DOHH2 (cell line): ENCODE measurements around the gene SVOPL.

ENCODE experiments used
- H3F3A ChIP-seq: fragments of 200-600 bp; sonication (generic), shearing (Covaris generic); 2 replicates; pipeline ENCODE4 v1.6.0; 2016; ENCODE audit warnings: antibody characterized with exemption, mild to moderate bottlenecking; ENCODE audit not compliant: control insufficient read depth, insufficient read depth
- H3K27ac ChIP-seq: fragments of 200-600 bp; sonication (generic); 2 replicates; pipeline ENCODE4 v1.5.1; 2014; ENCODE audit warnings: low read depth, mild to moderate bottlenecking, low read length, moderate library complexity
- H3K27me3 ChIP-seq: fragments of 200-600 bp; sonication (generic); 2 replicates; pipeline ENCODE4 v1.6.1; 2014; ENCODE audit warnings: mild to moderate bottlenecking, low read length, mixed read lengths; ENCODE audit not compliant: control insufficient read depth
- H3K36me3 ChIP-seq: fragments of 200-600 bp; sonication (generic); 2 replicates; pipeline ENCODE4 v1.6.1; 2014; ENCODE audit warnings: mild to moderate bottlenecking, low read length, moderate library complexity, mixed read lengths; ENCODE audit not compliant: control insufficient read depth
- H3K4me1 ChIP-seq: fragments of 200-600 bp; sonication (generic); 2 replicates; pipeline ENCODE4 v1.6.1; 2014; ENCODE audit warnings: mild to moderate bottlenecking, low read length, mixed read lengths; ENCODE audit not compliant: control insufficient read depth
- H3K4me2 ChIP-seq: fragments of 200-600 bp; sonication (generic); 2 replicates; pipeline ENCODE4 v1.6.0; 2014; ENCODE audit warnings: mild to moderate bottlenecking, low read length, moderate library complexity
- H3K4me3 ChIP-seq: fragments of 200-600 bp; sonication (generic); 2 replicates; pipeline ENCODE4 v1.5.1; 2014; ENCODE audit warnings: mild to moderate bottlenecking, low read length, mixed read lengths
- H3K79me2 ChIP-seq: fragments of 200-600 bp; sonication (generic); 2 replicates; pipeline ENCODE4 v1.6.1; 2014; ENCODE audit warnings: mild to moderate bottlenecking, low read length, mixed read lengths; ENCODE audit not compliant: control insufficient read depth
- H3K9me2 ChIP-seq: fragments of 200-600 bp; sonication (generic); replicated peaks from 2 replicates; pipeline ENCODE4 v1.6.1; 2014; ENCODE audit warnings: mild to moderate bottlenecking, low read length, mixed read lengths; ENCODE audit not compliant: control insufficient read depth
- H3K9me3 ChIP-seq: fragments of 200-600 bp; sonication (generic); 2 replicates; pipeline ENCODE4 v1.6.1; 2014; ENCODE audit warnings: antibody characterized with exemption, low read length, mixed read lengths; ENCODE audit not compliant: control insufficient read depth, insufficient read depth
- H4K20me1 ChIP-seq: fragments of 200-600 bp; sonication (generic); 2 replicates; pipeline ENCODE4 v1.6.0; 2014; ENCODE audit warnings: low read depth, mild to moderate bottlenecking, antibody characterized with exemption, low read length, moderate library complexity; ENCODE audit not compliant: control insufficient read depth, insufficient read depth
- CTCF ChIP-seq: fragments of 200-600 bp; sonication (generic); IDR thresholded peaks from one replicate; pipeline ENCODE4 v1.5.1; 2014; ENCODE audit warnings: antibody characterized with exemption, mild to moderate bottlenecking, low read depth, low read length; ENCODE audit not compliant: poor library complexity, severe bottlenecking
- EZH2phosphoT487 ChIP-seq: fragments of 200-600 bp; sonication (generic); IDR thresholded peaks from 2 replicates; pipeline ENCODE4 v1.6.1; 2017; ENCODE audit warnings: borderline replicate concordance, mild to moderate bottlenecking, antibody characterized with exemption, low read length, moderate library complexity, mixed read lengths

Gene SVOPL

DNA sequence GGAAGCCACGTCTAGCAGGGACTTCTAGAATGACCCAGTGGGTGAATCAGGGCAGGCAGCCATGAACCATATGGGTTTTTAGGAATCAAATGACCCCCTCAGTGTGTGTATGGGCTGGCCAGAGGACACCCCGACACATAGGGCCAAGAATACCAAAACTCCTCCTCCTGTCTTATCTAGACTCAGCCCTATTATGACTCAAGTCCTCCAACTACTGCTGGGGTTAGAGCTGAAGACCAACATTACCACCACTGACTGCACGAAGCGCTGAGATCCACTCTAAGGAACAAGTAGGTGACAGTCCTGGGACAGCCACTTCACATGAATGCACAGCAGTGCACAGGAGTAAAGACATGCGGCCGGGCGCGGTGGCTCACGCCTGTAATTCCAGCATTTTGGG lies 11.5 kb upstream of the SVOPL start:
- TF ChIP-seq CTCF (no peak), EZH2phosphoT487 (no peak)
- no peaks in the 10 kb centered on the region for H3K9me3 ChIP-seq
- no peaks in the 10 kb centered on the region for H3K79me2 ChIP-seq
- no peak overlapping the region for H3K4me3 ChIP-seq
- no peak overlapping the region for H3K4me2 ChIP-seq
- no peaks in the 10 kb centered on the region for H3K4me1 ChIP-seq
- no peaks in the 10 kb centered on the region for H3K9me2 ChIP-seq
- H3K27me3 ChIP-seq, result no peaks in the 10 kb centered on the region
- no peaks in the 10 kb centered on the region for H3F3A ChIP-seq
- H3K27ac ChIP-seq, result no peak overlapping the region
- no peaks in the 10 kb centered on the region for H3K36me3 ChIP-seq
- no peaks in the 10 kb centered on the region for H4K20me1 ChIP-seq

- Histone ChIP-seq H3K9me2 (no peaks in the 10 kb centered on the region), H3F3A (no peaks in the 10 kb centered on the region), H3K4me2 (no peak overlapping the region), H3K27ac (no peak overlapping the region), H4K20me1 (no peaks in the 10 kb centered on the region), H3K9me3 (no peaks in the 10 kb centered on the region), H3K79me2 (no peaks in the 10 kb centered on the region), H3K4me1 (no peaks in the 10 kb centered on the region), H3K4me3 (no peak overlapping the region), H3K36me3 (no peaks in the 10 kb centered on the region), H3K27me3 (no peaks in the 10 kb centered on the region)
- TF ChIP-seq CTCF (no peak), EZH2phosphoT487 (no peak)
Observed at GRCh38 chr7:138710536-138711385, 9.6 kb upstream of the SVOPL start.

DNA sequence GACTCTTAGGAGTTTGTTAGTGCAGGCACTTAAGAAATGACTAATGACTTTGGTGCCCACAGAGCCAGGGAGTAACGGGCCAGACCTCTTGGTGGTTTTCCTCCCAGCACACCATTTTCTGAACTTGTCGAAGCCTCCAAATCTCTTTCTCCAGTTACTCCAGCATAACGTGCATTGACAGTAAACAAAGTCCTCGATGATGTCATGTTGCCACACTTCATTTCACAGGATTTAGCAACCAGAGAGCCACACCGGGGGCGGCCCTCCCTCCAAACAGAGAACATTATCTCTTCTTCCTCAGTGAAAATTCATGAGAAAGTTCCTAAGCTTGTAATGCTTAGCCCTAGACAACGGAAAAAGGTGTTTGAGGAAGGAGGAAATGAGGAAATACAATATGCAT lies 4.0 kb upstream of the SVOPL start:
- H3F3A ChIP-seq, result no peaks in the 10 kb centered on the region
- H3K9me3 ChIP-seq, result no peaks in the 10 kb centered on the region
- no peaks in the 10 kb centered on the region for H3K79me2 ChIP-seq
- H3K4me1 ChIP-seq, result no peaks in the 10 kb centered on the region
- H4K20me1 ChIP-seq, result no peaks in the 10 kb centered on the region
- no peaks in the 10 kb centered on the region for H3K36me3 ChIP-seq
- no peaks in the 10 kb centered on the region for H3K27me3 ChIP-seq
- H3K9me2 ChIP-seq, result no peaks in the 10 kb centered on the region
- H3K4me3 ChIP-seq, result no peak overlapping the region
- no peak overlapping the region for H3K27ac ChIP-seq
- H3K4me2 ChIP-seq, result no peak overlapping the region
- TF ChIP-seq EZH2phosphoT487, result no peak
- TF ChIP-seq CTCF, result no peak
